HepG2 (cell line): ENCODE data around the gene RHBDL1. TPM values are rescaled to one million over a fixed set of nuclear protein-coding genes. Genes with fewer than 3 reads are reported as not detected.

Experiments
- NFATC3 ChIP-seq: sonication (generic); formaldehyde crosslinking; IDR thresholded peaks from 2 replicates; pipeline ENCODE4 v1.5.1; 2020; ENCODE audit warnings: mild to moderate bottlenecking, missing genetic modification reagents
- PHF21A ChIP-seq: sonication (generic); formaldehyde crosslinking; IDR thresholded peaks from 2 replicates; pipeline ENCODE4 v1.5.0; 2020; ENCODE audit warnings: mild to moderate bottlenecking, missing genetic modification reagents
- PRDM4 ChIP-seq: sonication (generic); formaldehyde crosslinking; IDR thresholded peaks from 2 replicates; pipeline ENCODE4 v1.9.0; 2021; ENCODE audit warnings: missing genetic modification reagents, borderline replicate concordance
- TSC22D2 ChIP-seq: sonication (generic); formaldehyde crosslinking; IDR thresholded peaks from 2 replicates; pipeline ENCODE4 v1.5.1; 2020; ENCODE audit warnings: missing genetic modification reagents, mild to moderate bottlenecking, borderline replicate concordance
- ZBTB40 ChIP-seq, 2 experiments: fragments of 450-650 bp in 1 of 2; sonication (generic) in 1 of 2; formaldehyde crosslinking in 1 of 2; IDR thresholded peaks; 2 replicates each; pipeline versions ENCODE4 v1.6.1 to v1.8.0; 2016 to 2022; ENCODE audit warnings: antibody characterized with exemption in 1 of 2, mild to moderate bottlenecking in 1 of 2, missing genetic modification reagents in 1 of 2
- ZNF407 ChIP-seq: sonication (generic); formaldehyde crosslinking; IDR thresholded peaks from one replicate; pipeline ENCODE4 v1.5.1; 2020; ENCODE audit warnings: mild to moderate bottlenecking, missing genetic modification reagents; ENCODE audit errors: not compliant biosample characterization
- ZNF720 ChIP-seq: sonication (generic); formaldehyde crosslinking; IDR thresholded peaks from 2 replicates; pipeline ENCODE4 v1.4.0; 2020; ENCODE audit warnings: missing genetic modification reagents
- polyA plus RNA-seq, 8 experiments: library from polyadenylated mRNA; depleted of rRNA in 3 of 8; stranded (reverse) in 7 of 8; unstranded in 1 of 8; fragments of >200 nt; fragmentation: Illumina TruSeq in 4 of 8; extraction: Trizol in 4 of 8; gene quantifications; 2 replicates each; pipeline versions ENCODE4 v1.2.1 to v1.2.3, GENCODE V29; 2011 to 2016; ENCODE audit warnings: low read depth in 4 of 8, missing spikeins in 1 of 8, mixed read lengths in 1 of 8; ENCODE audit not compliant: insufficient read depth in 1 of 8
- total RNA-seq, 5 experiments: library from RNA; depleted of rRNA; stranded (reverse); fragments of >200 nt; fragmentation: Illumina TruSeq; extraction: Trizol; gene quantifications; 2 replicates each; pipeline ENCODE4 v1.2.3, GENCODE V29; 2016; ENCODE audit warnings: low read depth in 1 of 5

RHBDL1 gene
- total and polyA plus RNA-seq, 2 of the 13 experiments (the other 11 are each of a cell fraction or from before 2014, with no cell fraction given): 1.8 to 3.8 TPM

GRCh38 chr16:700684-701584, 25.5 kb downstream of the RHBDL1 start (continued):
- TF ChIP-seq ZBTB40 (IDR thresholded peaks at IDR 0.05) (no peak), ZBTB40 (CRISPR knock-in tag; IDR thresholded peaks at IDR 0.05) (no peak), TSC22D2 (CRISPR knock-in tag) (peak; percentile 92), ZNF407 (no peak), PRDM4 (CRISPR knock-in tag) (no peak), ZNF720 (CRISPR knock-in tag) (no peak), NFATC3 (CRISPR knock-in tag) (no peak), PHF21A (CRISPR knock-in tag) (no peak)
